Caco-2 (cell line): ENCODE data around the gene VTI1A. TPM values are rescaled to one million over a fixed set of nuclear protein-coding genes. Genes with fewer than 3 reads are reported as not detected.

Experiments
- BruUV-seq: library from RNA; stranded (reverse); fragments of 400-500 nt; replicated peaks from 2 replicates; lab custom pipeline; 2021; lab: Mats Ljungman, UMichigan
- CTCF ChIA-PET: fragments of 300-600 bp; sonication (Branson Sonifier 250); formaldehyde crosslinking; loops from one replicate; lab custom pipeline; 2022; ENCODE audit warnings: antibody characterized with exemption; lab: Charles Lee
- POLR2A ChIA-PET: fragments of 300-600 bp; sonication (Branson Sonifier 250); formaldehyde crosslinking; loops from one replicate; lab custom pipeline; 2022; ENCODE audit warnings: antibody characterized with exemption; lab: Charles Lee
- DNase-seq, 2 experiments: peaks; one replicate each; pipeline versions ENCODE4 v3.0.0 to v3.0.0-alpha.2; 2020 to 2022
- H3K27me3 ChIP-seq: replicated peaks from 2 replicates; pipeline ENCODE4 v1.6.0; 2011; ENCODE audit warnings: low read length; ENCODE audit not compliant: control insufficient read depth, insufficient read depth
- H3K36me3 ChIP-seq: 2 replicates; pipeline ENCODE4 v1.5.1; 2011; ENCODE audit warnings: low read length; ENCODE audit not compliant: control insufficient read depth, insufficient read depth
- H3K4me1 ChIP-seq: fragments of 250-450 bp; sonication (Bioruptor Pico); 2 replicates; pipeline ENCODE4 v1.5.1; 2020; ENCODE audit warnings: mild to moderate bottlenecking
- H3K4me3 ChIP-seq: 2 replicates; pipeline ENCODE4 v1.5.1; 2011; ENCODE audit warnings: low read depth, mild to moderate bottlenecking, control low read depth, low read length
- H3K9me3 ChIP-seq: fragments of 250-450 bp; sonication (Bioruptor Pico); 2 replicates; pipeline ENCODE4 v1.5.1; 2020; ENCODE audit warnings: mild to moderate bottlenecking, moderate library complexity
- H3K27ac Mint-ChIP-seq: one replicate; pipeline ENCODE4 v1.8.0; 2022; ENCODE audit warnings: mixed read lengths; ENCODE audit not compliant: unreplicated experiment
- H3K27me3 Mint-ChIP-seq: one replicate; pipeline ENCODE4 v1.8.0; 2022; ENCODE audit warnings: mixed read lengths; ENCODE audit not compliant: insufficient read depth, unreplicated experiment
- H3K36me3 Mint-ChIP-seq: one replicate; pipeline ENCODE4 v1.8.0; 2022; ENCODE audit warnings: mild to moderate bottlenecking, mixed read lengths; ENCODE audit not compliant: insufficient read depth, unreplicated experiment
- H3K4me1 Mint-ChIP-seq: one replicate; pipeline ENCODE4 v1.8.0; 2022; ENCODE audit warnings: low read depth, mixed read lengths; ENCODE audit not compliant: unreplicated experiment
- H3K4me3 Mint-ChIP-seq: one replicate; pipeline ENCODE4 v1.8.0; 2022; ENCODE audit warnings: mild to moderate bottlenecking, moderate library complexity, mixed read lengths; ENCODE audit not compliant: unreplicated experiment
- H3K9me3 Mint-ChIP-seq: one replicate; pipeline ENCODE4 v1.8.0; 2022; ENCODE audit warnings: mixed read lengths; ENCODE audit not compliant: unreplicated experiment
- intact Hi-C: fragments of 100-400 bp; cut with micrococcal nuclease; formaldehyde crosslinking; loops from one replicate; pipeline ENCODE4 v1.10.0; 2022; ENCODE audit not compliant: unreplicated experiment
- total RNA-seq: library from RNA; stranded (reverse); gene quantifications from 2 replicates; pipeline ENCODE4 v1.2.3, GENCODE V29; 2022
- TF ChIP-seq, protein P1 (sequence below), 2 experiments: fragments of 200-600 bp in 1 of 2; IDR thresholded peaks; 1 replicate in 1 of 2; 2 replicates in 1 of 2; pipeline versions ENCODE4 v1.5.1 to v1.8.0; 2011 to 2022; ENCODE audit warnings: antibody characterized with exemption in 1 of 2, control low read depth in 1 of 2, inconsistent platforms in 1 of 2, low read depth in 1 of 2, low read length in 1 of 2, mild to moderate bottlenecking in 1 of 2, moderate library complexity in 1 of 2; ENCODE audit not compliant: insufficient read depth in 1 of 2, severe bottlenecking in 1 of 2, unreplicated experiment in 1 of 2

Gene VTI1A
- total RNA-seq, 1 experiment from 2014 or later: 45.6 TPM

DNA sequence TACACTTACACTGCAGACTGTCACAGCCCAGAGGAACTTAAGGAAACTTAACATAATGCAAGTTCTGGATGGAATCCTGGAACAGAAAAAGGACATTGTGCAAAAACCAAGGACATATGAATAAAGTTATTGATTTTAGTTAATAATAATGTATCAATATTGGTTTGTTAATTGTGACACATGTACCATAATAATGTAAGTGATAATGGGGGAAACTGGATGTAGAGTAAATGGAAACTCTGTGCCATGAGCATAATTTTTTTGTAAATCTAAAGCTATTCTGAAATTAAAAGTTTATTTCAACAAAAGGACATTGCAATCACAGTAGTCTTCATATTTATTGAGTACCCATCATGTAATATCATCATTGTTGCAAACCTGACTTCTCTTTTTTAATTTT lies 107.2 kb downstream of the VTI1A start:
- no peaks in the 10 kb centered on the region for H3K4me1 Mint-ChIP-seq
- no peaks in the 10 kb centered on the region for H3K9me3 Mint-ChIP-seq
- BruUV-seq: no TSS peak
- intact Hi-C loops: no loop called here
- no peak overlapping the region for H3K4me3 Mint-ChIP-seq
- TF ChIP-seq, protein P1, sequence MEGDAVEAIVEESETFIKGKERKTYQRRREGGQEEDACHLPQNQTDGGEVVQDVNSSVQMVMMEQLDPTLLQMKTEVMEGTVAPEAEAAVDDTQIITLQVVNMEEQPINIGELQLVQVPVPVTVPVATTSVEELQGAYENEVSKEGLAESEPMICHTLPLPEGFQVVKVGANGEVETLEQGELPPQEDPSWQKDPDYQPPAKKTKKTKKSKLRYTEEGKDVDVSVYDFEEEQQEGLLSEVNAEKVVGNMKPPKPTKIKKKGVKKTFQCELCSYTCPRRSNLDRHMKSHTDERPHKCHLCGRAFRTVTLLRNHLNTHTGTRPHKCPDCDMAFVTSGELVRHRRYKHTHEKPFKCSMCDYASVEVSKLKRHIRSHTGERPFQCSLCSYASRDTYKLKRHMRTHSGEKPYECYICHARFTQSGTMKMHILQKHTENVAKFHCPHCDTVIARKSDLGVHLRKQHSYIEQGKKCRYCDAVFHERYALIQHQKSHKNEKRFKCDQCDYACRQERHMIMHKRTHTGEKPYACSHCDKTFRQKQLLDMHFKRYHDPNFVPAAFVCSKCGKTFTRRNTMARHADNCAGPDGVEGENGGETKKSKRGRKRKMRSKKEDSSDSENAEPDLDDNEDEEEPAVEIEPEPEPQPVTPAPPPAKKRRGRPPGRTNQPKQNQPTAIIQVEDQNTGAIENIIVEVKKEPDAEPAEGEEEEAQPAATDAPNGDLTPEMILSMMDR (IDR thresholded peaks at IDR 0.05; ENCODE audit: insufficient read depth in 1 of 2, low read depth in 1 of 2, low read length in 1 of 2, severe bottlenecking in 1 of 2, unreplicated experiment in 1 of 2): no peak
- Histone ChIP-seq H3K4me3 (no peak overlapping the region), H3K4me1 (no peaks in the 10 kb centered on the region), H3K9me3 (no peaks in the 10 kb centered on the region), H3K27me3 (no peaks in the 10 kb centered on the region), H3K36me3 (no peaks in the 10 kb centered on the region)
- DNase-seq: no peak
- H3K27ac Mint-ChIP-seq: no peak overlapping the region
- CTCF ChIA-PET: no interaction called here
- H3K27me3 Mint-ChIP-seq: no peaks in the 10 kb centered on the region
- no peaks in the 10 kb centered on the region for H3K36me3 Mint-ChIP-seq
- POLR2A ChIA-PET: no interaction called here

DNA sequence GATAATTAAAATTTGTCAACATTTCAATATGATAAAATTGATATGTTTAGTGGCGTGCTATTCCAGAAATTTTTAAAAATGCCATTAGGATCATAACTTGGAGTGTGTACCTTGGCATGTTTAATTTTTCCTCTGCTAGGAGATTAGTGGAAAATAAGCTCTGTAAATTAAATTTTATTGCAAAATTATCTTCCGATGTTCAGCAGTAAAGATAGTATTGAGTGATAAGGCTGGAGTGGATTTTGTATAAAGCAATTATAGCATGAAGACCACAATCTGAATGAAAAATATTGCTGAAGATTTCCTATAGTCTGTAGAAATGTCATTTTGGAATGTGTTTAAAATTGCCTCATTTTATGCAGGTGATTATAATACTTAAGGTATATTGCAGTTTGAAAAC lies 110.2 kb downstream of the VTI1A start:
- ChIA-PET POLR2A (no interaction called here), CTCF (no interaction called here)
- intact Hi-C loops: no loop called here
- TF ChIP-seq, protein P1 (IDR thresholded peaks at IDR 0.05; ENCODE audit: insufficient read depth in 1 of 2, low read depth in 1 of 2, low read length in 1 of 2, severe bottlenecking in 1 of 2, unreplicated experiment in 1 of 2): no peak
- Mint-ChIP-seq H3K27me3 (no peaks in the 10 kb centered on the region), H3K4me3 (no peak overlapping the region), H3K36me3 (no peaks in the 10 kb centered on the region), H3K4me1 (no peaks in the 10 kb centered on the region), H3K9me3 (no peaks in the 10 kb centered on the region), H3K27ac (no peak overlapping the region)
- no peaks in the 10 kb centered on the region for H3K36me3 ChIP-seq
- no peak overlapping the region for H3K4me3 ChIP-seq
- no TSS peak for BruUV-seq
- no peaks in the 10 kb centered on the region for H3K9me3 ChIP-seq
- DNase-seq: no peak
- no peaks in the 10 kb centered on the region for H3K4me1 ChIP-seq
- no peaks in the 10 kb centered on the region for H3K27me3 ChIP-seq

DNA sequence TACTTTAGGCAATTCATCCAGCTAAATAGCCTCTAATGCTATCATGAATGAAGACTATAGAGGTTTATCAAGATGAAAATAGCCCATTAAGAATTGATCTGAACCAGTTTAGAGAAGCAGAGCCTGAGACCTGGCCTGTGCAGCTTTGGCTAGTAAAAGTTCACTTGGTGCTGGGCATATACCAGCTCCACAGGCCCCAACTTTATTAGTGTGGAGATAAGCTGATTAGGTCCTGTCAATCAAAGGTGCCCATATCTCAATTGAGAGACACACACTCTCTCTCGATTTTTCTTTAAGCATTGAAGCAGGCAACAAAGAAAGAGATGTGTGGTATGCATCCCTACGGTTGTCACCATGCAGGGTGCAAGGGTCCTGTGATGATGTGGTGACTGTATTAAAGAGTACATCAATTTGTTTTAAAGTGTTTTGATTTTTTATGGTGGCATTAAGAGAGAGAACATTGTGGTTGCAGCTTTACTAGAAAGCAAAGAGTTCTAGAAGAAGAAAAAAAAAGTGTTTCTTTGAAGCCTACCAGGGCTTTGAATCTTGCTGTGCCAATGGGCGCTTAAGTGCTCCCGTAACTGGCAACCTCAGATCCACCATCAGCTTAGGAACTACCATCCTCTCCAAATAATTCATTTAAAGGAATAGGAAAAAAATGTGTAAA lies 111.6 kb downstream of the VTI1A start:
- no TSS peak for BruUV-seq
- Histone ChIP-seq H3K36me3 (no peaks in the 10 kb centered on the region), H3K27me3 (no peaks in the 10 kb centered on the region), H3K9me3 (no peaks in the 10 kb centered on the region), H3K4me3 (no peak overlapping the region), H3K4me1 (no peaks in the 10 kb centered on the region)
- H3K27ac Mint-ChIP-seq: no peak overlapping the region
- CTCF ChIA-PET: no interaction called here
- no peaks in the 10 kb centered on the region for H3K27me3 Mint-ChIP-seq
- no peaks in the 10 kb centered on the region for H3K36me3 Mint-ChIP-seq
- no peak overlapping the region for H3K4me3 Mint-ChIP-seq
- intact Hi-C loops: no loop called here
- POLR2A ChIA-PET: interaction anchor here (0.5 kb wide), 1 partner anchor 390 kb away, joined by 6 read pairs; no protein-coding TSS in a partner anchor
- no peaks in the 10 kb centered on the region for H3K9me3 Mint-ChIP-seq
- TF ChIP-seq, protein P1 (IDR thresholded peaks at IDR 0.05; ENCODE audit: insufficient read depth in 1 of 2, low read depth in 1 of 2, low read length in 1 of 2, severe bottlenecking in 1 of 2, unreplicated experiment in 1 of 2): no peak
- H3K4me1 Mint-ChIP-seq: no peaks in the 10 kb centered on the region
- DNase-seq: no peak
